Measurements from ENCODE around the gene AP2A1. TPM values are rescaled to one million over a fixed set of nuclear protein-coding genes. Genes with fewer than 3 reads are reported as not detected.

AP2A1 gene
- total and polyA plus RNA-seq, 2 donors (not counting 3 experiments of a cell fraction or from before 2014, with no cell fraction given), result 108 to 113 TPM

DNA sequence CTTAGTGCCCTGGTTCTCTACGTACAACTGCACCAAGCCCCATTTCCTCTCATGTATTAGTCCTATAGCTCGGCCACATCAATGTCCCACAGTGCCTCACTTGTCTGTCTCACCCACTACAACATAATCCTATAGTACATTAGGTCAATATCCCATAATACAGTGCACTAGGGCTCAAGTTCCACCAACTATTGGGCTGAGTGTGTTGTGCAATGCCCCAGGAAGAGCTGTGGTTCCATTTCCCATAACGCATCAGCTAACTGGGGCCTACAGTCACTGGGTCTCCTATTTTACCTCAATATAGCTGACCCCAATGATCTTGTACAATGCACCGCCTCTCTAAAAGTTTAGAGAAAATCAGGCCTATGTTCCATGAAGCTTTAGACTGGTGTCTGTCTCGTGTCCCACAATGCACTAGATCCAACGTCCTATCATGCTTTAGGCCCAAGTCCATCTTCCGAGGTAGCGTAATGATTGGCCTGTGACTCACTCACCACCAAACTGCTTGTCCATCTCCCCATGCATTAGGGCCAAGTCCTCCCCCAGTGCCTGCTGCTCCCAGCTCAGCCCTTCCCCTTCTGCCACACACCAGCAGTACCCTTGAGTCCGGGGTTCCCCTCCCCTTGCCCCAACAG lies 25.5 kb upstream of the AP2A1 start:
- ChIA-PET CTCF (interaction anchor here (1.0 kb wide), 1 partner anchor 9 kb away, joined by 3 read pairs; no protein-coding TSS in a partner anchor), POLR2A (no interaction called here)
- TF ChIP-seq GATA2 (IDR thresholded peaks at IDR 0.05; ENCODE audit: insufficient read depth, insufficient read length, low read depth, low read length) (no peak), POLR2A (IDR thresholded peaks at IDR 0.05; ENCODE audit: low read depth, low read length) (no peak), JUN (IDR thresholded peaks at IDR 0.05; ENCODE audit: borderline replicate concordance, insufficient read depth, insufficient read length, low read depth) (no peak), POLR2AphosphoS5 (IDR thresholded peaks at IDR 0.05; ENCODE audit: insufficient read depth, low read depth, low read length) (no peak), MYC (IDR thresholded peaks at IDR 0.05; ENCODE audit: low read depth, low read length) (no peak), FOS (IDR thresholded peaks at IDR 0.05; ENCODE audit: borderline replicate concordance, insufficient read depth, low read length) (no peak), EZH2 (IDR thresholded peaks at IDR 0.05; ENCODE audit: borderline replicate concordance, low read depth, low read length, severe bottlenecking) (no peak)
- TF ChIP-seq, protein P1, sequence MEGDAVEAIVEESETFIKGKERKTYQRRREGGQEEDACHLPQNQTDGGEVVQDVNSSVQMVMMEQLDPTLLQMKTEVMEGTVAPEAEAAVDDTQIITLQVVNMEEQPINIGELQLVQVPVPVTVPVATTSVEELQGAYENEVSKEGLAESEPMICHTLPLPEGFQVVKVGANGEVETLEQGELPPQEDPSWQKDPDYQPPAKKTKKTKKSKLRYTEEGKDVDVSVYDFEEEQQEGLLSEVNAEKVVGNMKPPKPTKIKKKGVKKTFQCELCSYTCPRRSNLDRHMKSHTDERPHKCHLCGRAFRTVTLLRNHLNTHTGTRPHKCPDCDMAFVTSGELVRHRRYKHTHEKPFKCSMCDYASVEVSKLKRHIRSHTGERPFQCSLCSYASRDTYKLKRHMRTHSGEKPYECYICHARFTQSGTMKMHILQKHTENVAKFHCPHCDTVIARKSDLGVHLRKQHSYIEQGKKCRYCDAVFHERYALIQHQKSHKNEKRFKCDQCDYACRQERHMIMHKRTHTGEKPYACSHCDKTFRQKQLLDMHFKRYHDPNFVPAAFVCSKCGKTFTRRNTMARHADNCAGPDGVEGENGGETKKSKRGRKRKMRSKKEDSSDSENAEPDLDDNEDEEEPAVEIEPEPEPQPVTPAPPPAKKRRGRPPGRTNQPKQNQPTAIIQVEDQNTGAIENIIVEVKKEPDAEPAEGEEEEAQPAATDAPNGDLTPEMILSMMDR (IDR thresholded peaks at IDR 0.05; ENCODE audit: extremely low read depth in 1 of 2, insufficient read depth in 1 of 2, low read depth in 1 of 2, low read length in 2 of 2), result no peak
- TF ChIP-seq, protein P2, sequence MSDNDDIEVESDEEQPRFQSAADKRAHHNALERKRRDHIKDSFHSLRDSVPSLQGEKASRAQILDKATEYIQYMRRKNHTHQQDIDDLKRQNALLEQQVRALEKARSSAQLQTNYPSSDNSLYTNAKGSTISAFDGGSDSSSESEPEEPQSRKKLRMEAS (IDR thresholded peaks at IDR 0.05; ENCODE audit: insufficient read depth, insufficient read length), result no peak
- no peaks in the 10 kb centered on the region for H3K4me1 ChIP-seq (ENCODE audit: control insufficient read depth, extremely low read depth, insufficient read depth, low read length)
- no peak overlapping the region for H3K4me3 ChIP-seq (replicated peaks in 1 of 3; ENCODE audit: insufficient read depth in 1 of 3, low read depth in 1 of 3, low read length in 3 of 3)
- H2AFZ ChIP-seq (ENCODE audit: low read depth, low read length), result no peak overlapping the region
- no TSS peak for BruUV-seq (replicated peaks)
- H3K9ac ChIP-seq (replicated peaks; ENCODE audit: extremely low read depth, insufficient read depth, low read length), result no peak overlapping the region
- no peaks in the 10 kb centered on the region for H3K9me1 ChIP-seq (replicated peaks; ENCODE audit: control insufficient read depth, extremely low read depth, insufficient read depth, low read length)
- FAIRE-seq (no peak), DNase-seq (ENCODE audit: low read depth, low spot score) (no peak)
- H3K36me3 ChIP-seq (ENCODE audit: control insufficient read depth in 2 of 2, extremely low read depth in 1 of 2, insufficient read depth in 2 of 2, low read length in 2 of 2), result no peaks in the 10 kb centered on the region
- intact Hi-C loops (cut with micrococcal nuclease), result no loop called here
- H4K20me1 ChIP-seq (replicated peaks; ENCODE audit: control insufficient read depth, extremely low read depth, insufficient read depth, low read length), result no peaks in the 10 kb centered on the region
- dilution Hi-C loops (cut with MboI; ENCODE audit: extremely low pct_ligation_motif_present, low sequenced_read_pairs), result no loop called here
- H3K27me3 ChIP-seq (ENCODE audit: control insufficient read depth in 2 of 2, insufficient read depth in 2 of 2, low read length in 2 of 2), result no peaks in the 10 kb centered on the region
- no peak overlapping the region for H3K27ac ChIP-seq (ENCODE audit: insufficient read depth, low read depth, low read length)
- no peaks in the 10 kb centered on the region for H3K79me2 ChIP-seq (ENCODE audit: control insufficient read depth, insufficient read depth, low read length)
- no peak overlapping the region for H3K4me2 ChIP-seq (ENCODE audit: insufficient read depth, low read length)
- H3K9me3 ChIP-seq (replicated peaks; ENCODE audit: control insufficient read depth, insufficient read depth, low read length), result no peaks in the 10 kb centered on the region
